HCT116 (cell line): ENCODE results near the gene DPYSL4.

Source experiments
- ZNF274 ChIP-seq: fragments of 200-500 bp; sonication (Bioruptor generic); IDR thresholded peaks from 2 replicates; pipeline ENCODE4 v1.6.1; 2014; ENCODE audit warnings: mild to moderate bottlenecking, low read depth, low read length, inconsistent platforms
- TF ChIP-seq, protein P1 (sequence below), 3 experiments: fragments of 200-600 bp in 1 of 3; sonication (generic) in 1 of 3; IDR thresholded peaks in 2 of 3; conservative IDR thresholded peaks in 1 of 3; 2 replicates each; pipeline ENCODE4 v1.5.1; 2012 to 2017; ENCODE audit warnings: low read depth in 2 of 3, low read length in 2 of 3, antibody characterized with exemption in 1 of 3, borderline replicate concordance in 1 of 3, control low read depth in 1 of 3, mild to moderate bottlenecking in 1 of 3, mixed read lengths in 1 of 3, mixed run types in 1 of 3, moderate library complexity in 1 of 3; ENCODE audit not compliant: insufficient read depth in 1 of 3

DNA sequence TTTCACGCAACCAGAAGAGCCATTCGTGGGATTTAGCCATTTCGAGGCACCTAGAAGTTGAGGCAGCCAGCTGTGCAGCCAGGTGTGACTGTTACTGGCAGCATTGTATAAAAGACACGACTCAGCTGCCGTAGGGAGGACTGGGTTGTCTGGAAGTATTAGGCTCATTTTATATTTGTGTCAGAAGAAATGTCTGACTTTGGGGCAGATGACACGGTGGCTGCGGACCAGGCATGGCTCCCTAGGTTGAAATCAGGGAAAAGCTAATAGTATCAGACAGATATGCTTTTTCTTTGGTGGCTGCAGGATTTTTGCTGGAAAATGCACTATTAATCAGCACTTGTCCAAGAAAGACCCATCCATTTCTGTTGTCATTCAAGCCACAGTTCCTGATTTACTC lies 4.2 kb upstream of the DPYSL4 start:
- no peak for TF ChIP-seq ZNF274
- TF ChIP-seq, protein P1, sequence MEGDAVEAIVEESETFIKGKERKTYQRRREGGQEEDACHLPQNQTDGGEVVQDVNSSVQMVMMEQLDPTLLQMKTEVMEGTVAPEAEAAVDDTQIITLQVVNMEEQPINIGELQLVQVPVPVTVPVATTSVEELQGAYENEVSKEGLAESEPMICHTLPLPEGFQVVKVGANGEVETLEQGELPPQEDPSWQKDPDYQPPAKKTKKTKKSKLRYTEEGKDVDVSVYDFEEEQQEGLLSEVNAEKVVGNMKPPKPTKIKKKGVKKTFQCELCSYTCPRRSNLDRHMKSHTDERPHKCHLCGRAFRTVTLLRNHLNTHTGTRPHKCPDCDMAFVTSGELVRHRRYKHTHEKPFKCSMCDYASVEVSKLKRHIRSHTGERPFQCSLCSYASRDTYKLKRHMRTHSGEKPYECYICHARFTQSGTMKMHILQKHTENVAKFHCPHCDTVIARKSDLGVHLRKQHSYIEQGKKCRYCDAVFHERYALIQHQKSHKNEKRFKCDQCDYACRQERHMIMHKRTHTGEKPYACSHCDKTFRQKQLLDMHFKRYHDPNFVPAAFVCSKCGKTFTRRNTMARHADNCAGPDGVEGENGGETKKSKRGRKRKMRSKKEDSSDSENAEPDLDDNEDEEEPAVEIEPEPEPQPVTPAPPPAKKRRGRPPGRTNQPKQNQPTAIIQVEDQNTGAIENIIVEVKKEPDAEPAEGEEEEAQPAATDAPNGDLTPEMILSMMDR (IDR thresholded peaks at IDR 0.05 in 2 of 3, conservative IDR thresholded peaks at IDR 0.05 in 1 of 3; ENCODE audit: borderline replicate concordance in 1 of 3, insufficient read depth in 1 of 3, low read depth in 2 of 3, low read length in 2 of 3), result no peak
